H9 (cell line): ENCODE results near the gene ZNF79. TPM values are rescaled to one million over a fixed set of nuclear protein-coding genes. Genes with fewer than 3 reads are reported as not detected.

Experiments
- DNase-seq: peaks from one replicate; pipeline ENCODE4 v3.0.0-alpha.2; 2017
- H2AFZ ChIP-seq: one replicate; pipeline ENCODE4 v1.6.1; 2013; ENCODE audit warnings: mild to moderate bottlenecking, low read length, control low read depth, moderate library complexity
- H2AK5ac ChIP-seq: 2 replicates; pipeline ENCODE4 v1.6.1; 2013; ENCODE audit warnings: low read length, control low read depth, mixed read lengths; ENCODE audit not compliant: insufficient read length
- H2BK120ac ChIP-seq: one replicate; pipeline ENCODE4 v1.6.1; 2013; ENCODE audit warnings: low read depth, mild to moderate bottlenecking, low read length, control low read depth, inconsistent platforms; ENCODE audit not compliant: poor library complexity, severe bottlenecking
- H2BK12ac ChIP-seq: 2 replicates; pipeline ENCODE4 v1.6.1; 2013; ENCODE audit warnings: low read length, control low read depth, mixed read lengths, low read depth; ENCODE audit not compliant: insufficient read length
- H2BK15ac ChIP-seq: 2 replicates; pipeline ENCODE4 v1.6.1; 2013; ENCODE audit warnings: low read depth, low read length, control low read depth
- H2BK20ac ChIP-seq: one replicate; pipeline ENCODE4 v1.6.1; 2013; ENCODE audit warnings: low read depth, mild to moderate bottlenecking, low read length, control low read depth, inconsistent platforms; ENCODE audit not compliant: poor library complexity, severe bottlenecking
- H2BK5ac ChIP-seq: 2 replicates; pipeline ENCODE4 v1.6.1; 2013; ENCODE audit warnings: low read length, control low read depth, mixed read lengths; ENCODE audit not compliant: insufficient read length
- H3K14ac ChIP-seq: 2 replicates; pipeline ENCODE4 v1.6.1; 2013; ENCODE audit warnings: low read length, control low read depth; ENCODE audit not compliant: insufficient read depth
- H3K18ac ChIP-seq: 2 replicates; pipeline ENCODE4 v1.6.1; 2013; ENCODE audit warnings: low read depth, mild to moderate bottlenecking, mixed read lengths, low read length, control low read depth; ENCODE audit not compliant: insufficient read length
- H3K23ac ChIP-seq: 2 replicates; pipeline ENCODE4 v1.6.1; 2013; ENCODE audit warnings: low read length, control low read depth, mixed read lengths, low read depth; ENCODE audit not compliant: insufficient read length
- H3K23me2 ChIP-seq: 2 replicates; pipeline ENCODE4 v1.6.1; 2013; ENCODE audit warnings: low read depth, mild to moderate bottlenecking, mixed read lengths, low read length, control low read depth; ENCODE audit not compliant: insufficient read length, poor library complexity, severe bottlenecking
- H3K27ac ChIP-seq: 2 replicates; pipeline ENCODE4 v1.5.1; 2013; ENCODE audit warnings: low read length, control low read depth, mixed read lengths, low read depth; ENCODE audit not compliant: insufficient read length
- H3K27me3 ChIP-seq: 2 replicates; pipeline ENCODE4 v1.6.1; 2013; ENCODE audit warnings: low read length, control low read depth, inconsistent platforms; ENCODE audit not compliant: insufficient read depth
- H3K4ac ChIP-seq: 2 replicates; pipeline ENCODE4 v1.6.1; 2013; ENCODE audit warnings: low read depth, mild to moderate bottlenecking, control low read depth, inconsistent platforms, low read length, moderate library complexity
- H3K4me1 ChIP-seq: 2 replicates; pipeline ENCODE4 v1.6.1; 2013; ENCODE audit warnings: low read length, control low read depth, inconsistent platforms; ENCODE audit not compliant: insufficient read depth
- H3K4me2 ChIP-seq: 2 replicates; pipeline ENCODE4 v1.6.1; 2013; ENCODE audit warnings: low read length, control low read depth, mixed read lengths; ENCODE audit not compliant: insufficient read length, insufficient read depth
- H3K56ac ChIP-seq: 2 replicates; pipeline ENCODE4 v1.6.1; 2013; ENCODE audit warnings: low read depth, mild to moderate bottlenecking, mixed read lengths, low read length, control low read depth; ENCODE audit not compliant: insufficient read length
- H3K79me1 ChIP-seq: 2 replicates; pipeline ENCODE4 v1.6.1; 2013; ENCODE audit warnings: low read depth, mild to moderate bottlenecking, moderate library complexity, low read length, control low read depth, inconsistent platforms; ENCODE audit not compliant: insufficient read depth, poor library complexity, severe bottlenecking
- H3K79me2 ChIP-seq: 2 replicates; pipeline ENCODE4 v1.6.1; 2013; ENCODE audit warnings: low read length, control low read depth, inconsistent platforms; ENCODE audit not compliant: insufficient read depth
- H3K9ac ChIP-seq: 2 replicates; pipeline ENCODE4 v1.6.1; 2013; ENCODE audit warnings: low read length, control low read depth, mixed read lengths; ENCODE audit not compliant: insufficient read length; ENCODE audit errors: extremely low read depth
- H3K9me3 ChIP-seq: one replicate; pipeline ENCODE4 v1.6.1; 2013; ENCODE audit warnings: low read depth, low read length, inconsistent platforms; ENCODE audit not compliant: control insufficient read depth
- H3T11ph ChIP-seq: one replicate; pipeline ENCODE4 v1.6.1; 2013; ENCODE audit warnings: mild to moderate bottlenecking, low read length, control low read depth, inconsistent platforms
- H4K20me1 ChIP-seq: one replicate; pipeline ENCODE4 v1.6.1; 2013; ENCODE audit not compliant: control insufficient read depth, insufficient read length, insufficient read depth
- H4K5ac ChIP-seq: 2 replicates; pipeline ENCODE4 v1.6.1; 2013; ENCODE audit warnings: low read depth, mild to moderate bottlenecking, mixed read lengths, low read length, control low read depth; ENCODE audit not compliant: insufficient read length
- H4K8ac ChIP-seq: replicated peaks from 2 replicates; pipeline ENCODE4 v1.6.1; 2013; ENCODE audit warnings: low read length, control low read depth, mixed read lengths, low read depth; ENCODE audit not compliant: insufficient read length
- H4K91ac ChIP-seq: 2 replicates; pipeline ENCODE4 v1.6.1; 2013; ENCODE audit warnings: low read depth, mild to moderate bottlenecking, moderate library complexity, mixed read lengths, low read length, control low read depth; ENCODE audit not compliant: insufficient read length
- H3K27ac Mint-ChIP-seq, 3 experiments: 2 replicates in 2 of 3; 3 replicates in 1 of 3; pipeline ENCODE4 v1.8.0; 2020 to 2021; ENCODE audit warnings: mixed read lengths in 3 of 3, mild to moderate bottlenecking in 1 of 3, moderate library complexity in 1 of 3
- H3K27me3 Mint-ChIP-seq: 2 replicates; pipeline ENCODE4 v1.8.0; 2021; ENCODE audit warnings: low read depth, mild to moderate bottlenecking, moderate library complexity, mixed read lengths
- H3K36me3 Mint-ChIP-seq, 3 experiments: 2 replicates in 2 of 3; 3 replicates in 1 of 3; pipeline ENCODE4 v1.8.0; 2020 to 2021; ENCODE audit warnings: low read depth in 3 of 3, mixed read lengths in 3 of 3; ENCODE audit not compliant: insufficient read depth in 1 of 3
- H3K4me1 Mint-ChIP-seq, 2 experiments: 2 replicates each; pipeline ENCODE4 v1.8.0; 2020; ENCODE audit warnings: mixed read lengths in 2 of 2
- H3K4me3 Mint-ChIP-seq, 2 experiments: 2 replicates in 1 of 2; 3 replicates in 1 of 2; pipeline ENCODE4 v1.8.0; 2020 to 2021; ENCODE audit warnings: mild to moderate bottlenecking in 2 of 2, mixed read lengths in 2 of 2, moderate library complexity in 1 of 2
- H3K9me3 Mint-ChIP-seq, 2 experiments: 2 replicates in 1 of 2; 3 replicates in 1 of 2; pipeline ENCODE4 v1.8.0; 2020; ENCODE audit warnings: mild to moderate bottlenecking in 2 of 2, mixed read lengths in 2 of 2, moderate library complexity in 1 of 2
- CTCF ChIP-seq: fragments of 200-600 bp; sonication (generic); conservative IDR thresholded peaks from 3 replicates; pipeline ENCODE4 v1.8.0; 2021; ENCODE audit warnings: antibody characterized with exemption, mild to moderate bottlenecking
- WGBS: extraction: QIAGEN DNeasy Blood & Tissue Kit; methylation state at CpG from one replicate; pipeline ENCODE4 v1.1.7; 2013; ENCODE audit warnings: missing lambda C conversion rate, low lambda C conversion rate, mixed read lengths; ENCODE audit not compliant: insufficient read length; ENCODE audit errors: extremely low coverage; 5-methylcytosine and 5-hydroxymethylcytosine counted together
- total RNA-seq: library from RNA; stranded (reverse); gene quantifications from 2 replicates; pipeline ENCODE4 v1.2.1, GENCODE V29; 2021

The ZNF79 gene
- total RNA-seq, 1 experiment from 2014 or later: 11.5 TPM

- WGBS: no CpG with 5 or more reads among the region's 3 CpGs
- no peaks in the 10 kb centered on the region for H3K4me1 ChIP-seq
- H4K20me1 ChIP-seq: no peaks in the 10 kb centered on the region
- H3K4me1 Mint-ChIP-seq: peaks cover 7 to 10% of the 10 kb centered on the region in 2 experiments
- H3K23ac ChIP-seq: no peak overlapping the region
- H3K36me3 Mint-ChIP-seq: peaks cover 17 to 51% (median 43%) of the 10 kb centered on the region in 3 experiments; a peak in 6 of 7 replicates
- H3K27me3 Mint-ChIP-seq: no peaks in the 10 kb centered on the region
- peaks cover 8% of the 10 kb centered on the region; the same call in 1 of the 2 replicates for H3K79me2 ChIP-seq
- H4K8ac ChIP-seq: no peak overlapping the region
- no peak overlapping the region for H3T11ph ChIP-seq
- no peak for TF ChIP-seq CTCF
- no peaks in the 10 kb centered on the region for H3K9me3 Mint-ChIP-seq
- H3K4me2 ChIP-seq: no peak overlapping the region
- no peak overlapping the region for H3K14ac ChIP-seq
- H3K56ac ChIP-seq: no peak overlapping the region
- no peak overlapping the region for H4K5ac ChIP-seq
- H3K27me3 ChIP-seq: no peaks in the 10 kb centered on the region
- no peak overlapping the region for H2BK5ac ChIP-seq
- H2BK12ac ChIP-seq: no peak overlapping the region
- no peak overlapping the region for H3K4ac ChIP-seq
- peaks cover 7% of the 10 kb centered on the region for H3K23me2 ChIP-seq
- H3K9ac ChIP-seq: no peak overlapping the region
- H2BK15ac ChIP-seq: no peak overlapping the region
- H3K27ac ChIP-seq: no peak overlapping the region
- H2AK5ac ChIP-seq: no peak overlapping the region
- no peak overlapping the region for H3K27ac Mint-ChIP-seq
- H3K79me1 ChIP-seq: peaks cover 3% of the 10 kb centered on the region
- H3K9me3 ChIP-seq: no peaks in the 10 kb centered on the region
- H2AFZ ChIP-seq: no peak overlapping the region
- no peak overlapping the region for H2BK120ac ChIP-seq
- no peak for DNase-seq
- no peak overlapping the region for H3K18ac ChIP-seq
- H3K4me3 Mint-ChIP-seq: no peak overlapping the region
- H2BK20ac ChIP-seq: no peak overlapping the region
- no peak overlapping the region for H4K91ac ChIP-seq
Measured at GRCh38 chr9:127428348-127428747, 4.2 kb downstream of the ZNF79 start.
